HG03460 (cell line): Measurements from ENCODE around the gene SLC35G6.
"Not testable (repeated sequence)": the region's sequence is repeated elsewhere in the genome, so short reads cannot be mapped to it uniquely, and the experiment has no call there.

ENCODE experiments used
- ATAC-seq: cut with Tn5 transposase; IDR thresholded peaks from one replicate; pipeline ENCODE4 v1.9.1; 2021; ENCODE audit not compliant: unreplicated experiment

Gene SLC35G6

DNA sequence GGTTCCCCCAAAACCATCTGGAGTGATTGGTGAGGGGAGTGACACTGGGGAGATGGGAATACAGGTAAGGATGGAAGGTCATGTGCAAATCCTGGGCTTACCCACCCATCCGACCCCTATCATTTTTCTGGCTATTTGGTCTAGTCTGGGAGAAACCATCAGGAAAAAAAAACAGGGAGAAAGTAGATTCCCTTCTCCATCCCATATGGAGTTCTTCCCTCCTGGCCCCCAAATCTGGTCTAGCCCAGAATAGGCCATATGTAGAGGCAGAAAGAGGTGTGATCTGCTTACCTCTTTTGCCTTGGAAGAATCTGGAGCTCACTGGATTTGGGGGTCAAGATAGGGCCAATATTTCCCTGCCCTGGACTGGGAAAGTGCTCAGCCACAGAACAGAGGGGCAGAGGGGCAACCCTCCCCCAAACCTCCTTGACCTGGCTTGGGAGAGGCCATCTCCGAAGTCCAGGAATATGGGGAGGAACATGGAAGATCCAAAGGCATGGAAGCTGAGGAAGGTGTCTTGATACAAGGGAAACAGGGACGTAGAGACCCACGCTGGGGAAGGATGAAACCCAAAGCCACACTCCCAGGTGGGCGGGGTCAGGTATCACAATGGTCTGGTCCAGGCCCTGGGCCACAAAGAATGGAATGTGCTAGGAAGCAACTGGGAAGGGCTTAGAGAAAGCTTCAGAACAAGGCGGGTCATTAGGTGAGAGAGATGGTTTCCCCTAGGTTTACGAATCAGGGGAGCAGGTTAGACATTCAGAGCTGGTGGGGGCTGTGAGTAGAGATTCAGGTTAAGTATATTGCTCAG lies 20.2 kb upstream of the SLC35G6 start:
- no peak for ATAC-seq

GRCh38 chr17:7462474-7463371 lies 18.5 kb upstream of the SLC35G6 start:
- no peak for ATAC-seq

DNA sequence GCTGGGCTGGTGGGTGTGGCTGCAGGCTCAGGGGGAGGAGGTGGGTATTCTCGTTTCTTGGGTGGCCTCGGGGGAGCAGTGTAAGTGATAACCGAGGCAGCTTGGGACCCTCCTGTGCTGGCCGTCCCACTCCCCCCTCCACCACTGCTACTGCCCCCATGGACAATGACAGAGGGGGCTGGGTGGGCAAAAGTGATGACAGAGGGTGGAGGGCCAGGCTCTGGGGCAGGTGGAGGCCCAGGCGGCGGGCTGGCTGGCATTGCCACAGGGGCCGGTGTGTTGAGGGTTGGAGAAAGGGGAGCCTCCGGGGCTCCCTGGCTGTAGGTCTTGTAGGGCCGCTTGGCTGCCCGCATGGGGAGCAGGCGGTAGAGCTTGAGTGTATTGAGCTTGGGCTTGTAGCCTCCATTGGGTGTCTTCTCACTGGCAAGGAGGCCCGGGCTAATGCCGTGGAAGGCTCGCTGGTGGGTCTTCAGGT lies 17.8 kb upstream of the SLC35G6 start:
- no peak for ATAC-seq

- no peak for ATAC-seq
Observed at GRCh38 chr17:7464081-7464480, 17.2 kb upstream of the SLC35G6 start.

DNA sequence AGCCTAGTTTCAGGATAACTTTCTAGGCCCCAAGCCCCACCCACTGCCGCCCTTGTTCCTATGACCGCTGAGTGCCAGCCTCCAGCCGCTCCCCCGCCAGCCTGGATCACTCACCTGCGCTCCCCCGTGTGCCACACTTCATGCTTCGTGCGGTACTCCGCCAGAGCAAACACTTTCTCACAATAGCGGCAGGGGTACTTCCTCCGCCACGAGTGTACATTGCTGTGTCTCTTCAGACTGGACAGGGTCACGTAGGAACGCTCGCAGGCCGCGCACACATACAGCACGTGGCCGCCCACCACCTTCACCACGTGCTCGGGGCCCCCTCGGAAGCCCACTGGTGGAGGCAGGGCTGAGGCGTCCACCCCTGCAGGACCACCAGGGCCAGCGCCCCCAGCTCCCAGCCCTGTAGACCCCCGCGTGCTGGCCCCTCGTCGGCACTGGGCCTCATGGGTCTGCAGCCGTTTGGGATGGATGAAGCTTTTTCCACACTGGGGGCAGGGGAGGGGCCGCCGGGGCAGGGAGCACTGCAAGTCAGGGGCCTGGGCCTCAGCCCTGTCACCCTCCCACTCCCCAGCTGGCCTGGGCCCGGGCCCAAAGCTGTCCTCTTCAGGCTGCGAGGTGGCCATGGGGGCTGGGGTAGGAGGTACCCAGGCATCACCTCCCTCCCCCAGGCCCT lies 15.5 kb upstream of the SLC35G6 start:
- ATAC-seq, result no peak

- ATAC-seq, result no peak
Observed at GRCh38 chr17:7466318-7466638, 15.0 kb upstream of the SLC35G6 start.

DNA sequence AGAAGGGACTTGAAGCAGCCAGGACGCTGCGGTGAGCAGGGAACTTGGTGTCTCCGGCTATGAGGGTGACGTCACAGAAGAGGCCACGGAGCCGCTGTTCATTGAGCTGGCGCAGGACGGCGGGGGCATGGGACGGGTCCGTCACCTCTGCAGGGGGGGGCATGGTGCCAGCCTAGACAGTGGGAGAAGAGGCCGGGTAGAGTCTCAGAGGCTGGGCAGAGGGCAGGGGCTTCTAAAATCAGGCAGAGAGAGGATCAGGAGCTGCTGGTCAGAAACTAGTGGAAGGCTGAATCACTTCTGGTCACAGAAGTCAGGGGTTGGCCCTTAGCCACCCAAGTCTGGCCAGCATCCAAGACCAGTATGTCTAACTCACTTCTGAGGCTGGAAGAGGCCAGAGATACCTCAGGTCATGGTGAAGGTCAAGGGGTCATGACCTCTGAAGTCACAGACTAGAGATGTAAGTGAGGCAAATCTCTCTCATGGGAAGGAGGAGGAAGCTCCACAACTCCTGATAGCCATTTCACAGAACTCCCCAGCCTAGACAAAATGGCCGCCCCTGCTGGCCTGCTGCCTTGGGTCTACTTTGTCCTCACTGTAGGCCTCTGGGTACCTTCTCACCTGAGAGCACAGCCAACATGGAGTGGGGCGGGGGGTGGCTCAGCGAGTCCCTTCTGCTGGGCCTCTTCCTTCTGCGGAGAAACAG lies 14.5 kb upstream of the SLC35G6 start:
- no peak for ATAC-seq

DNA sequence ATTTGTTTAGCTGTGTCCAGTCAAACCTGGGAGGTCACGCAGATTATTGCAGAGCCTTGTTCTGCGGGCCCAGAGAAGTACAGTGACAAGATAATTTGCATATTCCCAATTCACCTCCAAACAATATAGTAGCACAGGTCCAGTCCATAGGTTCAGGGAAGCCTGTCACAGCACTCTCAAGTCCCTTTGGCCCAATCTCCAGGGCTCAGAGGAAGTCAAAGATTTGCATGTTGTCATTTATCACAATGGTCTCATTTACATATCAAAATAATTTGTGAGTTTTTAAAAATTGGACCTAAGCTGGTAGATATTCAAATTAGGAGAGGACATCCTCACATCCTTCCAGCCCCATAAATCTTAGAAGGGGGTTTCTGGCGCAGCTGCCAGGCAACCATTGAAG lies 13.7 kb upstream of the SLC35G6 start:
- ATAC-seq, result no peak

DNA sequence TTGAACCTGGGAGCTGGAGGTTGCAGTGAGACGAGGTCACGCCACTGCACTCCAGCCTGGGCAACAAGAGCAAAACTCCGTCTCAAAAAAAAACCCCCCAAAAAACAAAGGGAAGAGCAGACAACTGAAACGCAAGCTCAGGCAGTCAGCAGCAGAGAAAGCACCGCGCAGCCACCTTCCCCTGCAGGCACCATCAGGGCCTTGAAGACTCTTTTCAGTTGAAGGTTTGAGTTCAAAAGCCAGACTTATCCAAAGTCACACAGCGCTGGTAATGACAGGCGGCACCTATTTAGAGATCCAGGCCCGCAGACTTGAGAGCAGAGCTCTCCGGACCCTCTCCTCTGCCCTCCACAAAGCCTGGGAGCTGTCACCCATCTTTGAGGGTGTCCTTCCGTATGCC lies 13.0 kb upstream of the SLC35G6 start:
- no peak for ATAC-seq

DNA sequence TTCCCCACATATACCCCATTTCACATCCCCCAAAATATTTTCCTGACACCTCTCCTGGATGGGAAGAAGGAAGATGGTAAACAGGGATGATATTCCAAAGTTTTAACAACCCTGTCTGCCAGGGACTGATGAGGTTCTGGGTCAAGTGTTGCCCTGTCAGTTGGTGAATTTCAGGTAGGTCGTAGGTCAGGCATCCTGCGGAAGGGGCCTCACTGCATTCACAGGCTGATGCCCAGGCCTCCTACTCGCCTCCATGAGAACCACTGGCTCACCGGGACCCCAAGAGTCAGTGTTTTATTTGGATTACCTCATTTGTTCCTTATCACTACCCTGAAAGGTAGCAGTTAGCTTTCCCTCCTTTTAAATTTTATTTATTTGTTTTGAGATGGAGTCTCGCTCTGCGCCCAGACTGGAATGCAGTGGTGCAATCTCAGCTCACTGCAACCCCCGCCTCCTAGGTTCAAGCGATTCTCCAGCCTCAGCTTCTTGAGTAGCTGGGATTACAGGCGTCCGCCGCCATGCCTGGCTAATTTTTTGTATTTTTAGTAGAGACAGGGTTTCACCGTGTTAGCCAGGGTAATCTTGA lies 12.3 kb upstream of the SLC35G6 start:
- no peak for ATAC-seq

GRCh38 chr17:7469843-7470242 lies 11.4 kb upstream of the SLC35G6 start:
- ATAC-seq, result not testable (repeated sequence)

DNA sequence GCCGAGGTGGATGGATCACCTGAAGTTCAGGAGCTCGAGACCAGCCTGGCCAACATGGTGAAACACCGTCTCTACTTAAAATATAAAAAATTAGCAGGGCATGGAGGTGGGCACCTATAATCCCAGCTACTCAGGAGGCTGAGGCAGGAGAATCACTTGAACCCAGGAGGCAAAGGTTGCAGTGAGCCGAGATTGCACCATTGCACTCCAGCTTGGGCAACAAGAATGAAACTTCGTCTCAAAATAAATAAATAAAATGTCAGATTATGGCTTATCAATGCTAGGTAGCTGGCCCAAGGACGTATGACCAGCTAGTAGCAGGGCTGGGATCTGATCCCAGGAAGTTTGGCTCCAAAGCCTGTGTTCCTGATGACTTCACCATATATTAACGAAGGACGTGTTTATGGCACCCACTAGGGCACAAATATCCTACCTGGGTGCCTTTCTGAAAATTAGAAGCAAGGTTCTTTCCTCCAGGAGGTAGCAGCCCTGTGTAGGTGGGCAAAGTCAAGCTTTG lies 10.7 kb upstream of the SLC35G6 start:
- ATAC-seq, result not testable (repeated sequence)

GRCh38 chr17:7471729-7472128 lies 9.5 kb upstream of the SLC35G6 start:
- no peak for ATAC-seq

DNA sequence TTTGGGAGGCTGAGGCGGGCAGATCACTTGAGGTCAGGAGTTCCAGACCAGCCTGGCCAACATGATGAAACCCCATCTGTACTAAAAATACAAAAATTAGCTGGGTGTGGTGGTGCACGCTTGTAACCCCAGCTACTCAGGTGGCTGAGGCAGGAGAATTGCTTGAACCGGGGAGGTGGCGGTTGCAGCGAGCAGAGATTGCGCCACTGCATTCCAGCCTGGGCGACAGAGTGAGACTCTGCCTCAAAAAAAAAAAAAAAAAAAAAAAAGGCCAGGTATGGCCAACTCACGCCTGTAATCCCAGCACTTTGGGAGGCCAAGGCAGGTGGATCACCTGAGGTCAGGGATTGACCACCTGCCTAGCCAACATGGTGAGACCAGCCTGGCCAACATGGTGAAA lies 6.5 kb upstream of the SLC35G6 start:
- not testable (repeated sequence) for ATAC-seq

DNA sequence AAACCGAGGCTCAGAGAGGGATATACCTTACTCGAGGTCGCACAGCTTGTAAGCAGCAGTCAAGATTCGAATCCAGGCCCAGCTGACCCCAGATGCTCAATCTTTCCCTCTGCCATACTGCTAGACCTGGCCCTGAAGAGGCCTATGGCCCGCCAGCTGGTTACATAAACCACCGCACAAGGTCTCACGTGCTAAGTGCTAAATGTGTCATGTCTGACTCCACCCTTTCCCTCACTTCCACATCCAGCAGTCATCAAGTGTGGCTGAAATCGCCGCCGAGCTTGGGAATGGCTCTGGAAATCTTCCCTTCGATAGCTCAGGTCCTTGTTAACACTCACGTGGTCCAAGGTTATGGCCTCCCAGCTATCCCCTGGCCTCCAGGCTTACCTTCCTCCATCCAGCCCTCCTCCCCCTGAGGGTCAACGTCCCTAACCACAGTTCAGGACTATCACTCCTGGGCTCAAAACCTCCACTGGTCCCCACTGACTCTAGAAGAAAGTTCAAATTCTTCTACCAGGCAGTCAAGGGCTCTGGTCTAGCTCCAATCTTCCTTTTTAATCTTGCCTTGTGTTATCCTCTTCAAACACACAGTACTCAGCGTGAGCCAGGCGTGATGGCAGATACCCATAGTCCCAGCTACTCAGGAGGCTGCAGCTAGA lies 5.4 kb upstream of the SLC35G6 start:
- no peak for ATAC-seq

- ATAC-seq, result no peak
Observed at GRCh38 chr17:7476494-7476893, 4.8 kb upstream of the SLC35G6 start.

DNA sequence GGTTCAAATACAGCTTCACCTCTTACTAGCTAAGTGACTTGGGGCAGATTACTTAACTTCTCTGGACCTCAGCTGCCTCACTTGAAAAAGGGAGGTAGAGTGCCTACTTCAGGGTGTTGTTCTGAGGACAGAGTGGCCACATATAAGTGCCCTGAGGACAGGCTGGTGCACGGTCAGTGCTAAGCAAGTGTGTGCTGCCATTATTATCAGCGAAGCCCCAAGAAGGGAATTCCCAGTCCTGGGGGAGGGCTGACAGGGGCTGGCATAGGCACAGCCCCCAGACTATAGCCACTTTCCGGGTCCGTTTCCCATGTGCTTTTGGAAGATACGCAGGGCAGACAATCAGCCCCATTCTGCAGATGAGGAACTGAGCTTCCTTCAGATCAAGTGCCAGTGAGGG lies 4.3 kb upstream of the SLC35G6 start:
- no peak for ATAC-seq

DNA sequence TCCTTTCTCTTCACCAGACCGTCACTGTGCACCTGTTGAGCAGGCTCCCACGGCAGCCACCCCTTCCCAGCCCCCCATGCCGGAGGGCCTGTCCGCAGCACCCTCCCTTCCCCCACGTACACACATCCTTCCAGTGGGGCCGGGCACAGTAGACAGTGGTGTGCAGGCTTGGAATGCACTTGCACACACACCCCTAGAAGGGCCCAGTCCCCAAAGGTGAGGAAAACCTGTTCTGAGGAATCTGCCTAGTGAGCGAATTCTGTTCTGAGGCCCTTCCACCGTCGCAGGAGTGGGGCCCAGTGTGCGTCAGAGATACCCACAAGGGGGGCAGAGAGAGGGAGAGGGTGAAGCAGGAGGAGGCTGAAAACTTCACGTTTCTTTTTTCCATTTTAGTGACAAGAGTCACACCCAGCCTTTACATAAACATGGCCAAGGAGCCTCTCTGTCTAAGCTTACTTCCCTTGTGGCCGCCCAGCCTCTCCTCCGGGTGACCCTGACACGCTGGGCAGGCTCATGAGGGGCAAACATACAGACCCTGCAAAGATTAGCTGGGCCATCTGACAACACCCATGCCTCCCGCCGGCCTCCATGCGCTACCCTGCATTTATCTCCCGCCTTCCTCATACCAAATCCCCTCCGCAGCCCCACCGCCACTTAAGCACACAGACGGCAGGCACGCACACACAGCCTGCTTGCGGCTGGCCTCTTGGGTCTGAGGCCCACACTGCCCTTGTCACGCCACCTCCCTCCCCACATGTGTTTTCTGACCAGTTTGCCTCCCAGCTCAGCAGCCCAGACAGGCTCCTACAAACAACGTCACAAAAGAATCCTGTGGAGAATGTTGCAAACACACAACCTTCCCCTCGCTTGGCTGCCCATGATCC lies 3.6 kb upstream of the SLC35G6 start:
- no peak for ATAC-seq
